IMR-90 (cell line): ENCODE measurements around the gene CNIH2. TPM values are rescaled to one million over a fixed set of nuclear protein-coding genes. Genes with fewer than 3 reads are reported as not detected.

ENCODE experiments used
- ATAC-seq: fragments of 200-7000 bp; cut with Tn5 transposase; 2 replicates; pipeline ENCODE4 v1.9.1; 2020; ENCODE audit warnings: low read depth, mild to moderate bottlenecking, moderate library complexity
- BruUV-seq: library from RNA; stranded (reverse); fragments of 400-500 nt; replicated peaks from 2 replicates; lab custom pipeline; 2021; lab: Mats Ljungman, UMichigan
- CTCF ChIA-PET: fragments of 300-600 bp; formaldehyde crosslinking; extraction: SDS; loops from one replicate; lab custom pipeline; 2021; ENCODE audit warnings: antibody characterized with exemption; lab: Yijun Ruan, JAX
- POLR2A ChIA-PET: fragments of 300-600 bp; sonication (Branson Sonifier 250); formaldehyde crosslinking; loops from one replicate; lab custom pipeline; 2022; ENCODE audit warnings: antibody characterized with exemption; ENCODE audit not compliant: unreplicated experiment; lab: Charles Lee
- DNase-seq: peaks from one replicate; pipeline ENCODE4 v3.0.0; 2013
- H2AFZ ChIP-seq: replicated peaks from 2 replicates; pipeline ENCODE3; 2013; ENCODE audit warnings: low read length, mild to moderate bottlenecking; ENCODE audit not compliant: poor library complexity
- H2AK5ac ChIP-seq: 2 replicates; pipeline ENCODE4 v1.6.1; 2013; ENCODE audit warnings: low read depth, low read length, inconsistent platforms
- H2AK9ac ChIP-seq: replicated peaks from 2 replicates; pipeline ENCODE3; 2013; ENCODE audit warnings: mild to moderate bottlenecking, low read depth, low read length, moderate library complexity; ENCODE audit not compliant: poor library complexity
- H2BK120ac ChIP-seq: 2 replicates; pipeline ENCODE4 v1.6.1; 2013; ENCODE audit warnings: low read depth, low read length, inconsistent platforms
- H2BK15ac ChIP-seq: 3 replicates; pipeline ENCODE4 v1.6.1; 2013; ENCODE audit warnings: low read depth, low read length, inconsistent platforms
- H2BK20ac ChIP-seq: 2 replicates; pipeline ENCODE4 v1.6.1; 2013; ENCODE audit warnings: low read depth, mild to moderate bottlenecking, inconsistent platforms, low read length, moderate library complexity
- H2BK5ac ChIP-seq: 2 replicates; pipeline ENCODE4 v1.6.1; 2013; ENCODE audit warnings: mild to moderate bottlenecking, low read depth, low read length, inconsistent platforms; ENCODE audit not compliant: poor library complexity, severe bottlenecking
- H3K14ac ChIP-seq: replicated peaks from 2 replicates; pipeline ENCODE4 v1.6.1; 2013; ENCODE audit warnings: low read depth, low read length, inconsistent platforms
- H3K18ac ChIP-seq: 2 replicates; pipeline ENCODE4 v1.6.1; 2013; ENCODE audit warnings: low read depth, low read length, control low read depth
- H3K23ac ChIP-seq: 2 replicates; pipeline ENCODE4 v1.6.1; 2013; ENCODE audit warnings: low read depth, low read length, inconsistent platforms
- H3K27ac ChIP-seq: 2 replicates; pipeline ENCODE4 v1.5.1; 2013; ENCODE audit warnings: mild to moderate bottlenecking, control low read depth, low read length; ENCODE audit not compliant: insufficient read depth
- H3K27me3 ChIP-seq: 2 replicates; pipeline ENCODE4 v1.6.1; 2013; ENCODE audit warnings: low read length; ENCODE audit not compliant: control insufficient read depth, insufficient read depth
- H3K36me3 ChIP-seq: 2 replicates; pipeline ENCODE4 v1.6.1; 2013; ENCODE audit warnings: low read length, mixed read lengths; ENCODE audit not compliant: control insufficient read depth, insufficient read depth
- H3K4ac ChIP-seq: 2 replicates; pipeline ENCODE4 v1.6.1; 2013; ENCODE audit warnings: low read depth, low read length, inconsistent platforms
- H3K4me1 ChIP-seq: 2 replicates; pipeline ENCODE4 v1.6.1; 2013; ENCODE audit warnings: low read length, mixed read lengths; ENCODE audit not compliant: control insufficient read depth, insufficient read depth
- H3K4me2 ChIP-seq: 2 replicates; pipeline ENCODE4 v1.6.1; 2013; ENCODE audit warnings: low read depth, mild to moderate bottlenecking, control low read depth, low read length, moderate library complexity
- H3K4me3 ChIP-seq: 2 replicates; pipeline ENCODE4 v1.5.1; 2013; ENCODE audit warnings: low read depth, mild to moderate bottlenecking, control low read depth, low read length, moderate library complexity; ENCODE audit not compliant: insufficient read depth
- H3K56ac ChIP-seq: 2 replicates; pipeline ENCODE4 v1.6.1; 2013; ENCODE audit warnings: low read length, inconsistent platforms; ENCODE audit not compliant: insufficient read depth; ENCODE audit errors: extremely low read depth
- H3K79me1 ChIP-seq, 2 experiments: 2 replicates each; pipeline ENCODE4 v1.6.1; 2013; ENCODE audit warnings: low read length in 2 of 2, inconsistent platforms in 1 of 2, low read depth in 1 of 2
- H3K9ac ChIP-seq: 2 replicates; pipeline ENCODE4 v1.6.1; 2013; ENCODE audit warnings: low read depth, low read length, control low read depth
- H3K9me1 ChIP-seq: 2 replicates; pipeline ENCODE4 v1.6.1; 2013; ENCODE audit warnings: low read length, inconsistent platforms; ENCODE audit not compliant: insufficient read depth
- H3K9me3 ChIP-seq: 2 replicates; pipeline ENCODE4 v1.6.1; 2013; ENCODE audit warnings: low read length; ENCODE audit not compliant: control insufficient read depth, insufficient read depth
- H4K20me1 ChIP-seq: 2 replicates; pipeline ENCODE4 v1.6.1; 2013; ENCODE audit warnings: low read length, inconsistent platforms; ENCODE audit not compliant: insufficient read depth
- H4K5ac ChIP-seq: 2 replicates; pipeline ENCODE4 v1.6.1; 2013; ENCODE audit warnings: mild to moderate bottlenecking, low read depth, low read length, control low read depth
- H4K8ac ChIP-seq, 2 experiments: 2 replicates each; pipeline ENCODE4 v1.6.1; 2013; ENCODE audit warnings: low read depth in 2 of 2, low read length in 2 of 2, control low read depth in 1 of 2, inconsistent platforms in 1 of 2
- H4K91ac ChIP-seq: 2 replicates; pipeline ENCODE4 v1.6.1; 2013; ENCODE audit warnings: low read depth, low read length, inconsistent platforms; ENCODE audit not compliant: insufficient read depth
- BHLHE40 ChIP-seq: fragments of 150-350 bp; IDR thresholded peaks from 2 replicates; pipeline ENCODE4 v1.6.1; 2016; ENCODE audit warnings: mild to moderate bottlenecking, low read depth, low read length
- CHD1 ChIP-seq: IDR thresholded peaks from 2 replicates; pipeline ENCODE4 v1.6.1; 2012; ENCODE audit warnings: low read depth, low read length, improper control_type of control experiment
- FOS ChIP-seq: fragments of 150-350 bp; IDR thresholded peaks from 2 replicates; pipeline ENCODE4 v1.6.1; 2016; ENCODE audit warnings: low read depth, low read length
- MAFK ChIP-seq: IDR thresholded peaks from 2 replicates; pipeline ENCODE4 v1.6.1; 2012; ENCODE audit warnings: low read depth, low read length, improper control_type of control experiment
- MAZ ChIP-seq: IDR thresholded peaks from 2 replicates; pipeline ENCODE4 v1.6.1; 2012; ENCODE audit warnings: low read depth, mild to moderate bottlenecking, low read length, improper control_type of control experiment, moderate library complexity, borderline replicate concordance
- MXI1 ChIP-seq: IDR thresholded peaks from 2 replicates; pipeline ENCODE4 v1.6.1; 2012; ENCODE audit warnings: low read depth, mild to moderate bottlenecking, low read length, moderate library complexity, borderline replicate concordance
- NFE2L2 ChIP-seq: fragments of 150-350 bp; IDR thresholded peaks from 2 replicates; pipeline ENCODE4 v1.6.1; 2016; ENCODE audit warnings: low read depth, mild to moderate bottlenecking, low read length
- POLR2A ChIP-seq: IDR thresholded peaks from 2 replicates; pipeline ENCODE4 v1.6.1; 2012; ENCODE audit warnings: mild to moderate bottlenecking, low read depth, low read length
- RAD21 ChIP-seq: IDR thresholded peaks from 2 replicates; pipeline ENCODE4 v1.6.1; 2012; ENCODE audit warnings: low read length, improper control_type of control experiment
- RCOR1 ChIP-seq: IDR thresholded peaks from 2 replicates; pipeline ENCODE4 v1.6.1; 2012; ENCODE audit warnings: mild to moderate bottlenecking, low read length, improper control_type of control experiment; ENCODE audit not compliant: insufficient replicate concordance
- RFX5 ChIP-seq: IDR thresholded peaks from 2 replicates; pipeline ENCODE4 v1.8.0; 2012; ENCODE audit warnings: low read depth, mild to moderate bottlenecking, low read length, moderate library complexity
- whole genome bisulfite sequencing, 2 experiments: methylation state at CpG; one replicate each; pipeline versions ENCODE4 v1.1.5 to v1.1.7; 2013; ENCODE audit warnings: missing lambda C conversion rate in 2 of 2; ENCODE audit not compliant: insufficient read length in 1 of 2; ENCODE audit errors: extremely low coverage in 2 of 2; 5-methylcytosine and 5-hydroxymethylcytosine counted together
- dilution Hi-C: fragments of 300-500 bp; cut with HindIII; formaldehyde crosslinking; loops from one replicate; pipeline ENCODE4 v1.14.3; 2018; ENCODE audit warnings: low sequenced_read_pairs; ENCODE audit not compliant: unreplicated experiment
- in situ Hi-C: fragments of 300-500 bp; cut with MboI; formaldehyde crosslinking; loops from 3 replicates; pipeline ENCODE4 v1.14.3; 2019; ENCODE audit warnings: low sequenced_read_pairs, inconsistent platforms, mixed read lengths
- intact Hi-C: fragments of 100-400 bp; cut with micrococcal nuclease; formaldehyde crosslinking; loops from 2 replicates; pipeline ENCODE4 v1.10.0; 2022
- polyA plus RNA-seq, 3 experiments: library from polyadenylated mRNA; depleted of rRNA; stranded (reverse); fragments of >200 nt; gene quantifications; 2 replicates each; pipeline ENCODE4 v1.2.3, GENCODE V29; 2012; ENCODE audit warnings: low replicate concordance in 1 of 3
- total RNA-seq: library from RNA; depleted of rRNA; stranded (reverse); fragments of >200 nt; gene quantifications from 2 replicates; pipeline ENCODE4 v1.2.3, GENCODE V29; 2012
- TF ChIP-seq, protein P1 (sequence below): conservative IDR thresholded peaks from 2 replicates; pipeline ENCODE4 v1.5.1; 2012; ENCODE audit warnings: mild to moderate bottlenecking, low read depth, low read length, improper control_type of control experiment
- TF ChIP-seq, protein P2 (sequence below): fragments of 150-350 bp; IDR thresholded peaks from 2 replicates; pipeline ENCODE4 v1.6.1; 2017; ENCODE audit warnings: mild to moderate bottlenecking, antibody characterized with exemption, low read length, low read depth
- TF ChIP-seq, protein P3 (sequence below): fragments of 150-350 bp; IDR thresholded peaks from 2 replicates; pipeline ENCODE4 v1.6.1; 2016; ENCODE audit warnings: low read depth, mild to moderate bottlenecking, low read length, moderate library complexity, borderline replicate concordance

CNIH2 gene
- total and polyA plus RNA-seq, 2 of the 4 experiments (the other 2 are of a cell fraction), result 0.54 to 3.4 TPM

DNA sequence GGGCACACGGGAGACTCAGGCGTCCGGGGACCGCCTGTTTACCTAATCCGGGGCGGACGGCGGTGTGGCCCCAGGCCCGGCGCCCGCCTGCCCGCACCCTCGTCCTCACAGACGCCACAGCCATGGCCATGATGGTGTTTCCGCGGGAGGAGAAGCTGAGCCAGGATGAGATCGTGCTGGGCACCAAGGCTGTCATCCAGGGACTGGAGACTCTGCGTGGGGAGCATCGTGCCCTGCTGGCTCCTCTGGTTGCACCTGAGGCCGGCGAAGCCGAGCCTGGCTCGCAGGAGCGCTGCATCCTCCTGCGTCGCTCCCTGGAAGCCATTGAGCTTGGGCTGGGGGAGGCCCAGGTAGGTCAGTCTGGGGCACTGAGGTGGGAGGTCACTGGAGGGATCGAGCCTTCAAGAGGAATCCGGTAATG, 19.5 kb upstream of the CNIH2 start:
- H2AK5ac ChIP-seq, result peak overlapping the region; percentile 80
- H3K4me1 ChIP-seq, result peaks cover 8% of the 10 kb centered on the region; the same call in 1 of the 2 replicates
- no peaks in the 10 kb centered on the region for H3K27me3 ChIP-seq
- peak overlapping the region; percentile 98 for H2AFZ ChIP-seq
- peak overlapping the region; percentile 88 for H3K9ac ChIP-seq
- H3K27ac ChIP-seq, result peak overlapping the region; percentile 72
- DNase-seq (no peak), ATAC-seq (peak; percentile 4)
- H2BK15ac ChIP-seq, result no peak overlapping the region
- H2BK20ac ChIP-seq, result no peak overlapping the region
- CTCF ChIA-PET, result interaction anchor here (0.6 to 1.0 kb wide), 3 partner anchors 24 to 562 kb away, joined by 3 to 4 read pairs (median 3); no protein-coding TSS in a partner anchor
- no peaks in the 10 kb centered on the region; the same call in 1 of the 2 replicates for H3K9me1 ChIP-seq
- H4K5ac ChIP-seq, result no peak overlapping the region
- no peak for TF ChIP-seq RAD21
- TF ChIP-seq MAFK, result no peak
- TF ChIP-seq, protein P1, sequence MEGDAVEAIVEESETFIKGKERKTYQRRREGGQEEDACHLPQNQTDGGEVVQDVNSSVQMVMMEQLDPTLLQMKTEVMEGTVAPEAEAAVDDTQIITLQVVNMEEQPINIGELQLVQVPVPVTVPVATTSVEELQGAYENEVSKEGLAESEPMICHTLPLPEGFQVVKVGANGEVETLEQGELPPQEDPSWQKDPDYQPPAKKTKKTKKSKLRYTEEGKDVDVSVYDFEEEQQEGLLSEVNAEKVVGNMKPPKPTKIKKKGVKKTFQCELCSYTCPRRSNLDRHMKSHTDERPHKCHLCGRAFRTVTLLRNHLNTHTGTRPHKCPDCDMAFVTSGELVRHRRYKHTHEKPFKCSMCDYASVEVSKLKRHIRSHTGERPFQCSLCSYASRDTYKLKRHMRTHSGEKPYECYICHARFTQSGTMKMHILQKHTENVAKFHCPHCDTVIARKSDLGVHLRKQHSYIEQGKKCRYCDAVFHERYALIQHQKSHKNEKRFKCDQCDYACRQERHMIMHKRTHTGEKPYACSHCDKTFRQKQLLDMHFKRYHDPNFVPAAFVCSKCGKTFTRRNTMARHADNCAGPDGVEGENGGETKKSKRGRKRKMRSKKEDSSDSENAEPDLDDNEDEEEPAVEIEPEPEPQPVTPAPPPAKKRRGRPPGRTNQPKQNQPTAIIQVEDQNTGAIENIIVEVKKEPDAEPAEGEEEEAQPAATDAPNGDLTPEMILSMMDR, result no peak
- TF ChIP-seq, protein P2, sequence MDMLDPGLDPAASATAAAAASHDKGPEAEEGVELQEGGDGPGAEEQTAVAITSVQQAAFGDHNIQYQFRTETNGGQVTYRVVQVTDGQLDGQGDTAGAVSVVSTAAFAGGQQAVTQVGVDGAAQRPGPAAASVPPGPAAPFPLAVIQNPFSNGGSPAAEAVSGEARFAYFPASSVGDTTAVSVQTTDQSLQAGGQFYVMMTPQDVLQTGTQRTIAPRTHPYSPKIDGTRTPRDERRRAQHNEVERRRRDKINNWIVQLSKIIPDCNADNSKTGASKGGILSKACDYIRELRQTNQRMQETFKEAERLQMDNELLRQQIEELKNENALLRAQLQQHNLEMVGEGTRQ, result no peak
- no peak for TF ChIP-seq CHD1
- no peak for TF ChIP-seq NFE2L2
- no peak for TF ChIP-seq MXI1
- TF ChIP-seq POLR2A, result no peak
- no peak for TF ChIP-seq MAZ
- TF ChIP-seq FOS, result no peak
- no peak for TF ChIP-seq RFX5
- TF ChIP-seq BHLHE40, result no peak
- TF ChIP-seq, protein P3, sequence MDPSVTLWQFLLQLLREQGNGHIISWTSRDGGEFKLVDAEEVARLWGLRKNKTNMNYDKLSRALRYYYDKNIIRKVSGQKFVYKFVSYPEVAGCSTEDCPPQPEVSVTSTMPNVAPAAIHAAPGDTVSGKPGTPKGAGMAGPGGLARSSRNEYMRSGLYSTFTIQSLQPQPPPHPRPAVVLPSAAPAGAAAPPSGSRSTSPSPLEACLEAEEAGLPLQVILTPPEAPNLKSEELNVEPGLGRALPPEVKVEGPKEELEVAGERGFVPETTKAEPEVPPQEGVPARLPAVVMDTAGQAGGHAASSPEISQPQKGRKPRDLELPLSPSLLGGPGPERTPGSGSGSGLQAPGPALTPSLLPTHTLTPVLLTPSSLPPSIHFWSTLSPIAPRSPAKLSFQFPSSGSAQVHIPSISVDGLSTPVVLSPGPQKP, result no peak
- no peak for TF ChIP-seq RCOR1
- peak overlapping the region; percentile 93 for H3K4me2 ChIP-seq
- 3% methylated on average over 18 of the region's 28 CpGs; no CpG with 5 or more reads in 1 of the 2 experiments for WGBS, 2 experiments
- POLR2A ChIA-PET, result no interaction called here
- in situ Hi-C loops (no loop called here), intact Hi-C loops (loop anchor here (2.0 kb wide), 2 partner anchors 36 to 188 kb away; partner anchors contain the start of gene PACS1), dilution Hi-C loops (no loop called here)
- H4K8ac ChIP-seq, result peak overlapping the region in 1 of 2 experiments; percentile 29; a peak in 2 of 4 replicates
- peak overlapping the region; percentile 21; the same call in 1 of the 2 replicates for H3K23ac ChIP-seq
- H3K18ac ChIP-seq, result no peak overlapping the region
- BruUV-seq, result no TSS peak
- no peak overlapping the region for H2BK120ac ChIP-seq
- H3K56ac ChIP-seq, result no peak overlapping the region
- H3K9me3 ChIP-seq, result no peaks in the 10 kb centered on the region
- peaks cover 36% of the 10 kb centered on the region for H3K36me3 ChIP-seq
- peak overlapping the region; percentile 31; the same call in 1 of the 2 replicates for H3K14ac ChIP-seq
- peaks cover 28 to 49% of the 10 kb centered on the region in 2 experiments for H3K79me1 ChIP-seq
- H2AK9ac ChIP-seq, result peak overlapping the region; percentile 96
- peaks cover 19% of the 10 kb centered on the region for H4K20me1 ChIP-seq
- H4K91ac ChIP-seq, result no peak overlapping the region
- peak overlapping the region; percentile 72 for H3K4me3 ChIP-seq
- peak overlapping the region; percentile 15 for H2BK5ac ChIP-seq
- H3K4ac ChIP-seq, result 0 out of 2 replicates have a peak overlapping the region, but pooled peaks have one; percentile 3
